HCT116 (cell line): ENCODE data around the gene EIPR1.

ENCODE experiments used
- CEBPB ChIP-seq: IDR thresholded peaks from 2 replicates; pipeline ENCODE4 v1.6.1; 2012; ENCODE audit warnings: low read depth
- EZH2 ChIP-seq: fragments of 200-600 bp; sonication (generic); IDR thresholded peaks from 2 replicates; pipeline ENCODE4 v1.6.1; 2017; ENCODE audit warnings: antibody characterized with exemption, mixed run types
- POLR2A ChIP-seq: IDR thresholded peaks from 2 replicates; pipeline ENCODE4 v1.7.0; 2011; ENCODE audit warnings: borderline replicate concordance; ENCODE audit not compliant: insufficient read depth, insufficient read length; ENCODE audit errors: extremely low read depth
- POLR2AphosphoS5 ChIP-seq: IDR thresholded peaks from 2 replicates; pipeline ENCODE4 v1.6.1; 2011; ENCODE audit warnings: mild to moderate bottlenecking, low read depth, low read length, moderate library complexity
- SP1 ChIP-seq: IDR thresholded peaks from 2 replicates; pipeline ENCODE4 v1.6.1; 2012; ENCODE audit warnings: low read depth
- YY1 ChIP-seq: IDR thresholded peaks from 2 replicates; pipeline ENCODE4 v1.6.1; 2011; ENCODE audit warnings: low read length, low read depth, moderate library complexity, mild to moderate bottlenecking; ENCODE audit not compliant: insufficient replicate concordance; ENCODE audit errors: extremely low read depth
- ZFX ChIP-seq: fragments of 450-650 bp; IDR thresholded peaks from 2 replicates; pipeline ENCODE4 v1.6.1; 2017
- ZNF274 ChIP-seq: fragments of 200-500 bp; sonication (Bioruptor generic); IDR thresholded peaks from 2 replicates; pipeline ENCODE4 v1.6.1; 2014; ENCODE audit warnings: mild to moderate bottlenecking, low read depth, low read length, inconsistent platforms
- TF ChIP-seq, protein P1 (sequence below): IDR thresholded peaks from 2 replicates; pipeline ENCODE4 v1.6.1; 2012
- TF ChIP-seq, protein P2 (sequence below), 3 experiments: fragments of 200-600 bp in 1 of 3; sonication (generic) in 1 of 3; IDR thresholded peaks in 2 of 3; conservative IDR thresholded peaks in 1 of 3; 2 replicates each; pipeline ENCODE4 v1.5.1; 2012 to 2017; ENCODE audit warnings: low read depth in 2 of 3, low read length in 2 of 3, antibody characterized with exemption in 1 of 3, borderline replicate concordance in 1 of 3, control low read depth in 1 of 3, mild to moderate bottlenecking in 1 of 3, mixed read lengths in 1 of 3, mixed run types in 1 of 3, moderate library complexity in 1 of 3; ENCODE audit not compliant: insufficient read depth in 1 of 3
- TF ChIP-seq, protein P3 (sequence below): IDR thresholded peaks from 2 replicates; pipeline ENCODE4 v1.6.1; 2012

DNA sequence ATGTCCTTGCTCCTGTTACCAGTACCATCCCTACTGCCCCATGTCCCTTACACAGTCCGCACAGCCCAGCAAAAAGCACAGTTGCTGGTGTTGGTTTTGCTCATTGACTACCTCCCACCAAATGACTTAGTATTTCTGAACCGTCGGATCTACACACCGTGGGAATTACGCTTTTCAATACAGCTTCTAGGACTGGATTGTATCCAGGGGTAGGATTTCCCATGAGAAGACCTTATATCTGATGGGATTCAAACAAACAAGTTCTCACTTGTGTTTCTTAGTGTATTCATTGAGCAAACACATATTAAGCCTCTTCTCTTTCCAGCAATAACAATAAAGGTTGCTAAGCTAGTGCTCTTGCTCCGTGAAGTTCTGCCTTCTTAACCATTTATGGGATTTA is 27.7 kb upstream of the EIPR1 start:
- TF ChIP-seq, protein P1, sequence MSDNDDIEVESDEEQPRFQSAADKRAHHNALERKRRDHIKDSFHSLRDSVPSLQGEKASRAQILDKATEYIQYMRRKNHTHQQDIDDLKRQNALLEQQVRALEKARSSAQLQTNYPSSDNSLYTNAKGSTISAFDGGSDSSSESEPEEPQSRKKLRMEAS = no peak
- TF ChIP-seq, protein P2, sequence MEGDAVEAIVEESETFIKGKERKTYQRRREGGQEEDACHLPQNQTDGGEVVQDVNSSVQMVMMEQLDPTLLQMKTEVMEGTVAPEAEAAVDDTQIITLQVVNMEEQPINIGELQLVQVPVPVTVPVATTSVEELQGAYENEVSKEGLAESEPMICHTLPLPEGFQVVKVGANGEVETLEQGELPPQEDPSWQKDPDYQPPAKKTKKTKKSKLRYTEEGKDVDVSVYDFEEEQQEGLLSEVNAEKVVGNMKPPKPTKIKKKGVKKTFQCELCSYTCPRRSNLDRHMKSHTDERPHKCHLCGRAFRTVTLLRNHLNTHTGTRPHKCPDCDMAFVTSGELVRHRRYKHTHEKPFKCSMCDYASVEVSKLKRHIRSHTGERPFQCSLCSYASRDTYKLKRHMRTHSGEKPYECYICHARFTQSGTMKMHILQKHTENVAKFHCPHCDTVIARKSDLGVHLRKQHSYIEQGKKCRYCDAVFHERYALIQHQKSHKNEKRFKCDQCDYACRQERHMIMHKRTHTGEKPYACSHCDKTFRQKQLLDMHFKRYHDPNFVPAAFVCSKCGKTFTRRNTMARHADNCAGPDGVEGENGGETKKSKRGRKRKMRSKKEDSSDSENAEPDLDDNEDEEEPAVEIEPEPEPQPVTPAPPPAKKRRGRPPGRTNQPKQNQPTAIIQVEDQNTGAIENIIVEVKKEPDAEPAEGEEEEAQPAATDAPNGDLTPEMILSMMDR (IDR thresholded peaks at IDR 0.05 in 2 of 3, conservative IDR thresholded peaks at IDR 0.05 in 1 of 3; ENCODE audit: borderline replicate concordance in 1 of 3, insufficient read depth in 1 of 3, low read depth in 2 of 3, low read length in 2 of 3) = no peak
- TF ChIP-seq EZH2 = no peak
- no peak for TF ChIP-seq SP1
- TF ChIP-seq CEBPB = no peak
- TF ChIP-seq, protein P3, sequence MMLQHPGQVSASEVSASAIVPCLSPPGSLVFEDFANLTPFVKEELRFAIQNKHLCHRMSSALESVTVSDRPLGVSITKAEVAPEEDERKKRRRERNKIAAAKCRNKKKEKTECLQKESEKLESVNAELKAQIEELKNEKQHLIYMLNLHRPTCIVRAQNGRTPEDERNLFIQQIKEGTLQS = no peak
- TF ChIP-seq POLR2AphosphoS5 = no peak
- no peak for TF ChIP-seq ZNF274
- TF ChIP-seq YY1 = no peak
- TF ChIP-seq ZFX = no peak
- no peak for TF ChIP-seq POLR2A
